ENCODE data around the gene TNFSF8.
A peak's percentile ranks its signal among the peaks of the same experiment; 100 is the strongest.

TNFSF8 gene

GRCh38 chr9:114899461-114899860 lies 30.9 kb downstream of the TNFSF8 start:
- no peak for TF ChIP-seq CTCF (conservative IDR thresholded peaks at IDR 0.05; ENCODE audit: low read depth, low read length)
- peak; percentile 75 for DNase-seq (ENCODE audit: low read depth)
- H3K4me3 ChIP-seq (ENCODE audit: low read length), result no peak overlapping the region

- no peak for DNase-seq (ENCODE audit: low read depth)
- TF ChIP-seq CTCF (conservative IDR thresholded peaks at IDR 0.05; ENCODE audit: low read depth, low read length), result no peak
- H3K4me3 ChIP-seq (ENCODE audit: low read length), result no peak overlapping the region
Observed at GRCh38 chr9:114898741-114899140, 31.6 kb downstream of the TNFSF8 start.

GRCh38 chr9:114897196-114897595 lies 33.2 kb downstream of the TNFSF8 start:
- H3K4me3 ChIP-seq (ENCODE audit: low read length), result no peak overlapping the region
- no peak for TF ChIP-seq CTCF (conservative IDR thresholded peaks at IDR 0.05; ENCODE audit: low read depth, low read length)
- no peak for DNase-seq (ENCODE audit: low read depth)

GRCh38 chr9:114896344-114896743 lies 34.0 kb downstream of the TNFSF8 start:
- TF ChIP-seq CTCF (conservative IDR thresholded peaks at IDR 0.05; ENCODE audit: low read depth, low read length), result no peak
- no peak overlapping the region for H3K4me3 ChIP-seq (ENCODE audit: low read length)
- DNase-seq (ENCODE audit: low read depth), result no peak

GRCh38 chr9:114895521-114895991 lies 34.8 kb downstream of the TNFSF8 start:
- no peak for TF ChIP-seq CTCF (conservative IDR thresholded peaks at IDR 0.05; ENCODE audit: low read depth, low read length)
- no peak for DNase-seq (ENCODE audit: low read depth)
- no peak overlapping the region for H3K4me3 ChIP-seq (ENCODE audit: low read length)

- TF ChIP-seq CTCF (conservative IDR thresholded peaks at IDR 0.05; ENCODE audit: low read depth, low read length), result no peak
- no peak overlapping the region for H3K4me3 ChIP-seq (ENCODE audit: low read length)
- peak; percentile 78 for DNase-seq (ENCODE audit: low read depth)
Observed at GRCh38 chr9:114894609-114895433, 35.6 kb downstream of the TNFSF8 start.

GRCh38 chr9:114894206-114894605 lies 36.2 kb downstream of the TNFSF8 start:
- TF ChIP-seq CTCF (conservative IDR thresholded peaks at IDR 0.05; ENCODE audit: low read depth, low read length), result no peak
- no peak for DNase-seq (ENCODE audit: low read depth)
- H3K4me3 ChIP-seq (ENCODE audit: low read length), result no peak overlapping the region
